ENCODE data around the gene CCDC127.
"Not testable (repeated sequence)": the region's sequence is repeated elsewhere in the genome, so short reads cannot be mapped to it uniquely, and the experiment has no call there.

Gene CCDC127

GRCh38 chr5:218457-219291, 721 bp upstream of the CCDC127 start:
- TF ChIP-seq ZNF8 (CRISPR knock-in tag; IDR thresholded peaks at IDR 0.05) (no peak), ESRRG (CRISPR knock-in tag; IDR thresholded peaks at IDR 0.05) (no peak), PPARA (CRISPR knock-in tag; IDR thresholded peaks at IDR 0.05; ENCODE audit: borderline replicate concordance) (no peak), POU6F1 (CRISPR knock-in tag; IDR thresholded peaks at IDR 0.05; ENCODE audit: borderline replicate concordance, low read depth) (no peak), SNAI2 (CRISPR knock-in tag; IDR thresholded peaks at IDR 0.05) (no peak), CSDC2 (CRISPR knock-in tag; IDR thresholded peaks at IDR 0.05) (no peak), ARNTL (CRISPR knock-in tag; IDR thresholded peaks at IDR 0.05; ENCODE audit: borderline replicate concordance, low read depth) (no peak), PATZ1 (CRISPR knock-in tag; IDR thresholded peaks at IDR 0.05; ENCODE audit: borderline replicate concordance) (no peak), ZNF70 (CRISPR knock-in tag; IDR thresholded peaks at IDR 0.05) (no peak), RARB (CRISPR knock-in tag; IDR thresholded peaks at IDR 0.05) (no peak), ZFP30 (CRISPR knock-in tag; IDR thresholded peaks at IDR 0.05) (no peak), TSHZ2 (CRISPR knock-in tag; IDR thresholded peaks at IDR 0.05) (no peak), TCF4 (CRISPR knock-in tag; IDR thresholded peaks at IDR 0.05; ENCODE audit: borderline replicate concordance) (no peak), TOX (CRISPR knock-in tag; IDR thresholded peaks at IDR 0.05; ENCODE audit: borderline replicate concordance) (no peak), BACH2 (CRISPR knock-in tag; IDR thresholded peaks at IDR 0.05; ENCODE audit: borderline replicate concordance) (no peak), ISL1 (CRISPR knock-in tag; IDR thresholded peaks at IDR 0.05) (no peak)
- TF ChIP-seq, protein P1, sequence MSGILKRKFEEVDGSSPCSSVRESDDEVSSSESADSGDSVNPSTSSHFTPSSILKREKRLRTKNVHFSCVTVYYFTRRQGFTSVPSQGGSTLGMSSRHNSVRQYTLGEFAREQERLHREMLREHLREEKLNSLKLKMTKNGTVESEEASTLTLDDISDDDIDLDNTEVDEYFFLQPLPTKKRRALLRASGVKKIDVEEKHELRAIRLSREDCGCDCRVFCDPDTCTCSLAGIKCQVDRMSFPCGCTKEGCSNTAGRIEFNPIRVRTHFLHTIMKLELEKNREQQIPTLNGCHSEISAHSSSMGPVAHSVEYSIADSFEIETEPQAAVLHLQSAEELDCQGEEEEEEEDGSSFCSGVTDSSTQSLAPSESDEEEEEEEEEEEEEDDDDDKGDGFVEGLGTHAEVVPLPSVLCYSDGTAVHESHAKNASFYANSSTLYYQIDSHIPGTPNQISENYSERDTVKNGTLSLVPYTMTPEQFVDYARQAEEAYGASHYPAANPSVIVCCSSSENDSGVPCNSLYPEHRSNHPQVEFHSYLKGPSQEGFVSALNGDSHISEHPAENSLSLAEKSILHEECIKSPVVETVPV (CRISPR knock-in tag; IDR thresholded peaks at IDR 0.05): no peak
- TF ChIP-seq, protein P2, sequence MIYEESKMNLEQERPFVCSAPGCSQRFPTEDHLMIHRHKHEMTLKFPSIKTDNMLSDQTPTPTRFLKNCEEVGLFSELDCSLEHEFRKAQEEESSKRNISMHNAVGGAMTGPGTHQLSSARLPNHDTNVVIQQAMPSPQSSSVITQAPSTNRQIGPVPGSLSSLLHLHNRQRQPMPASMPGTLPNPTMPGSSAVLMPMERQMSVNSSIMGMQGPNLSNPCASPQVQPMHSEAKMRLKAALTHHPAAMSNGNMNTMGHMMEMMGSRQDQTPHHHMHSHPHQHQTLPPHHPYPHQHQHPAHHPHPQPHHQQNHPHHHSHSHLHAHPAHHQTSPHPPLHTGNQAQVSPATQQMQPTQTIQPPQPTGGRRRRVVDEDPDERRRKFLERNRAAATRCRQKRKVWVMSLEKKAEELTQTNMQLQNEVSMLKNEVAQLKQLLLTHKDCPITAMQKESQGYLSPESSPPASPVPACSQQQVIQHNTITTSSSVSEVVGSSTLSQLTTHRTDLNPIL (CRISPR knock-in tag; IDR thresholded peaks at IDR 0.05; ENCODE audit: low read depth): no peak
- peak; percentile 82 for ATAC-seq

DNA sequence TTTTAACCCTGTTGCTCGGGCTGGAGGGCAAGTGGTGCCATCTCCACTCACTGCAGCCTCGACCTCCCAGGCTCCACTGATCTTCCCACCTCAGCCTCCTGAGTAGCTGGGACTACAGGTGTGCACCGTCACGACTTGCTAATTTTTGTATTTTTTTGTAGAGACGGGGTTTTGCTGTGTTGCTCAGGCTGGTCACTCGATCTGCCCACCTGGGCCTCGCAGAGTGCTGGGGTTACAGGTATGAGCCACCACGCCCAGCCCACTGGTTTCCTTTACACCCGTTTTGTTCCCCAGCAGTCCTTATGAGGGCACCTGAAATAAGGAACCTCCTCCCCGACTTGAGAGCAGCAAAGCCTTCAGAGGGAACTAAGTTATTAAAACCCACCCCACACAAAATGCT, 1.9 kb downstream of the CCDC127 start:
- not testable (repeated sequence) for ATAC-seq

DNA sequence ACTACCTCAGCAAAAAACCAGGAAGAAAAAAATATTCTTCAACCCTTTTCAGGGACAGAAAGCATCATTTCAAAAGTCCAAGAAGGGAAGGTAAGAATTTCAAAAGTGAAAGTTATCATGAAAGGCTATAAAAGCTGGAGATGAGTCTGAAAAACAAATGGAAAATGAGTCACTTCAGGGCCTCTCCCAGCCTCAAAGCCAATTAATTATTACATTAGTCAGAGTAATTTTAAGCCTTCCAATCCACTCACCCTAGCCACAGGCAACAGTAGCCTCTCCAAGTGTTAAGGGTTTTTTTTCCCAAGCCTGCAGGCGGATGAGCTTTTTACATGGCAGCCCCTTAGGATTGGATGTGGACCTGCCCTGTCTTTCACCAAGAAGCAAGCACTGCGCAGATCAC, 2.7 kb downstream of the CCDC127 start:
- peak; percentile 6; the same call in 1 of the 3 replicates for ATAC-seq

- TF ChIP-seq ZNF8 (CRISPR knock-in tag; IDR thresholded peaks at IDR 0.05) (peak; percentile 91), ZFP3 (CRISPR knock-in tag; IDR thresholded peaks at IDR 0.05) (no peak)
- no peak for ATAC-seq
Observed at GRCh38 chr5:213803-214395, 4.1 kb downstream of the CCDC127 start.
